GM19324 (cell line): ENCODE measurements around the gene ANKMY1.

ENCODE experiments used
- ATAC-seq: cut with Tn5 transposase; IDR thresholded peaks from one replicate; pipeline ENCODE4 v1.9.1; 2021; ENCODE audit warnings: mild to moderate bottlenecking, moderate library complexity; ENCODE audit not compliant: unreplicated experiment, low FRiP score

Gene ANKMY1

DNA sequence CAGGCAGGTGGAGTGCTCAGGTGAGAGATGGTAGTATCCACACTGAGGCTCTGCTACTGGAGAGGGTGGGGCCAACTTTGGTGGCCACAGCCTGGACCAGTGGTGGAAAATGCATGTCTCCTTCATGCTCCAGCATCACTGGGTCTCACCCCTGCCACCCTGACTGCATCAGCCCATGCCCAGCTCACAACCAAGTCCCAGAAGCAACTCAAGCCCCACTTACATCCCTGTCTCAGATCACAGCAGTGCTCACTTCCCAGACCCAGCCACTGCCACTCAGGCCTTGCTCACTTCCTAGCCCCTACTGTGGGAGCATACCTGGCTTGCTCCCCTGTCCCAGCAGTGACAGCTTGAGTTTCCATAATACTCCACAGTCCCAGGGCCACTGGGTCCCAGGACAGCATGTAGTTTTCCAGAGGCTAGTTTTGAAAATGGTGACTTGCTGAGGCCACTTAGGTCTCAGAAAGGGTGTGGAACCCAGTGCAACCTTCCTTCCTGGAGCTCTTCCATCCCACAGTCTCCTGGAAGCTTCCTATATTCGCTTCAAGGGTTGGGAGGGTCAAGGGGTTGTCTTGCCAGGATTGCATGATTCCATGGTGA is 63.5 kb downstream of the ANKMY1 start:
- no peak for ATAC-seq

DNA sequence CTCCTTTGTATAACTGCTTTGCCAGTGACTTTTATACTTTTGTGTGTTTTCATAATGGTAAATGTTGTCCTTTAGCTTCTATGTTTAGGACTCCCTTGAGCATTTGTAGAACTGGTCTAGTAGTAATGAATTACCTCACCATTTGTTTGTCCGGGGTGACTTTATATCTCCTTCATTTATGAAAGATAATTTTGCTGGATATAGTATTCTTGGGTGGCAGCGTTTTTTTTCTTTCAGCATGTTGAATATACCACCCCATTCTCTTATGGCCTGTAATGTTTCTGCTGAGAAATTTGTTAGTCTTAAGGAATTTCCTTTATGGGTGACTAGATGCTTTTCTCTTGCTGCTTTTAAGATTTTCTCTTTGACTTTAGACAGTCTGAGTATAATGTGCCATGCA is 66.3 kb downstream of the ANKMY1 start:
- ATAC-seq = no peak

DNA sequence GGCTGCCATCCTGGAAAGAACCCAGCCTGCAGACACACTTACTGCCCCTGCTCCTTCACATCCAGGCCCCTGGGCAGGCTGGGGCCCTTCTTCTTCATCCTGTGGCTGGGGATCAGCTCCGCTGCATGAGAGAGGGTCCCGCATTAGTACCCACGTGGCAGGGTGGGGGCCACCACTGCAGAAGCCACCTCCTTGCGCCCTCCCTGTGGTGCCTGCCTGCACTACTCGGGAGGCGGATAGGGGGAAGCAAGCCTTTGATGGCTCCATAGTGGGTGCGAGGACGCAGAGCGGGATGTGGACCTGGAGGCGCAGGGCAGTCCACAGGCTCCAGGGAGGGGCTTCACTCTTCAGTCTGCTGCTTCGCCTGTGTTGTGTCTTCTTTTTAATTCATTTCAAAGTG is 75.6 kb downstream of the ANKMY1 start:
- ATAC-seq = no peak

DNA sequence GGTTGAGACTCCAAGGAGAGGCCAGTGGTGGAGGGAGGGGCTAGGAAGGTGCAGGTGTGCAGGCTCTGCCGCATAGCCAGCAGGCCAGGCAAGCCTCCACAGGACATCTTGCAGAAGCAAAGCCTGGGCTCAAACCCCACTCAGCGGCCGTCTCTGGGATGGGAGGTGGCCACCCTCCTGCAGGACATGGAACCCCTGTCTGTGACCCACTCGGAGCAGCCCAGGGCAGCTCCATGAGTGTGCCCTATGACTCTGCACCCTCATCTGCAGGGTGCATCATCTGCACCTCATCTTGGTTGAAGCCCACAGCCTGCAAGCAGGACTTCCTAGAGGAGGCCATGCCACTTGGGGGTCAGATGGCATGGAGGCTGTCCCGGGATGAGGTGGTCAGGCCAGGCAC is 76.1 kb downstream of the ANKMY1 start:
- ATAC-seq = no peak

DNA sequence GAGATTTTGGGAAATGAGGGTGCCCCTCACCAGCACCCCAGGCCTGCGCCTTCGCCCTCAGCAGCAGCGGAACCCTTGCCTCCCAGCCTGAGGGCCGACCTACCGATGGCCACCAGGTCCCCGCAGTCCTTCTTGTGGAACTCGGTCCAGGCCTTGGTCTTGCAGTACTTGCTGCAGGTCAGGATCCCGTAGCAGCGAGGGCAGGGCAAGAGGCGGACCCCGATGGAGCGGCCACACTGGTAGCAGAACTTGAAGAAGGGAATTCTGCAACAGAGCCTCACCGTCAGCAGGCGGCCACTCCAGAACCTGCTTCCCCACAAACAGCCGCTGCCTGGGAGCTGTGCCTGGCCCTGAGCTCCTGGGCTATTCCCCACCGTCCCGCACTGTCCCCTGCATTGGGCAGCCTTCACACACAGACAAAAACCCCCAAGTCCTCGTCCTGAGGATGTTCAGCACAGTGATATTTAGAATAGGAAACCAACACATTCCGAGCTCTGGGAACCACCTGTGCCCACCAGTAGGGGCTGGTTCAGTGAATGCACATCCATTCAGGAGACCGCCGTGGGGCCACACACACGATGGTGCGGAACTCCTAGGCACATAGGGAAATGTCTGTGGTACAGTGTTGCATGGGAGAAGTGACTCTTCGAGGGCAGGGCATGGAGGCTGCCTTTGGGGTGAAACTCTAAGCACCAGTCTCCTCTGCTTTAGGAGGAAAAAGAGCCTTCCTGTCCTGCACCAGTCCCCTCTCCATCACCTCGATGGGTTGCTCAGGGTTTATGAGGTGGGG is 76.8 kb downstream of the ANKMY1 start:
- ATAC-seq = no peak

DNA sequence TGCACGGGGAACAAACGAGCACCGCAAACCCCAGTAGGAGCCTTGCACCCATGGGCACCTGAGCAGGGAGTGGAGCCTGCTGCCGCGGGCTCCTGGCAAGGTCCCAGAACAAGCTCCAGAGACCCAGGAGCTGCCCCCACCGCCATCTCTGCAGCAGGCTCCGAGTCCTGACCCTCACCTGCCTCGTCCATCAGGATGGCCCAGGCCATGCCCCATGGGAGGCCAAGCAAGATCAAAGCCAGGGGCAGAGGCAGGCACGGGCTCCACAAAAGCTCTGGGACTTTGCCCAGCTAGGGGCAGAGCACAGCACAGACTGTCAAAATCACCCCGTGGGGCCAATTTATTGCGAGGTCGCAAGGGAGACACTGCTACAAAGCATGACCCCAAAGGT is 78.7 kb downstream of the ANKMY1 start:
- no peak for ATAC-seq

DNA sequence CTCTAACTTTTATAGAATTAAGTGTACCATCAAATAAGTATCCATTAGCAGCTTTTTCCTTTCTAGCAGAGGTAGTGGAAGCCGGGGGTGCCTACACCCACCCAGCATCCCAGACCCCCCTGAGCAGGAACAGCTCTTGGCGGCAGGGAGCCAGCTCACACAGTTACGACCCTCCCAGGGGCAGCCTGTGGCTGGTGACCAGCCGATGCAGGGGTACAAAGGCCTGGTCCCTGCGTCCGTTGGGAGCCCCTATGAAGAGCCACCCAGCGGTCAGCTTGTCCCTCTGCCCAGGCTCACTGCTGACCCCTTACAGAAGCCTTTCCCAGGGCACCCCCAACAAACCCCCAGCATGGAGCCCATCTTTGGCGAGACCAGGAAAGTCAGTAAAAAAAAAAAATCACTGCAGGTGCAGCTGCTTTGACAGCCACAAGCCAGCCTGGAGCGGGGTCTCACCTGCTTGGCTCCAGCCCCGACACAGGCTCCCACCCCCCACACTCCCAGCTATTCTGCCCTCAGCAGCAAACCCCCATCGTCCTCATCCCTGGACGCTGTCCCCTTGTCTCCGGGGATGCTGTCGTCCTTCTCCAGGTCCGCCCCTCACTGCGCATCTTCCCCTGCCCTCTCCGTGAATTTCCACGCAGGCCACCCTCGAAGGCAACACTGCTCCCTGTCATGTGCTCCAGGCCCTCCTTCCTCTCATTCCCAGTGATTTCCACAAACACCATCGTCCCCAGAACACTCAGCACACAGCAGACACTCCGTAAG is 79.3 kb downstream of the ANKMY1 start:
- no peak for ATAC-seq

DNA sequence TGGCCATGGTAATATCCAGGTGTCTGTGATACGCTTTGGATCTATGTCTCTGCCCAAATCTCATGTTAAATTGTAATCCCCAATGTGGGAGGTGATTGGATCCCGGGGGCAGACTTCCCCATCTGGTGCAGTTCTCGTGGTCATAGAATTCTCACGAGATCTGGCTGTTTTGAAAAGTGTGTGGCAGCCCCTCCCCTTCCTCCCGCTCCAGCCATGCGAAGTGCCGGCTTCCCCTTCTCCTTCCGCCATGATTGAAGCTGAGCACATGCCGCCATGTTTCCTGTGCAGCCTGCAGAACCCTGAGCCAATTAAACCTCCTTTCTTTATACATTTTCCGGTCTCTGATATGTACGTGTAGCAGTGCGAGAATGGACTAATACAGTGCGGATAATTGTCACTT is 79.9 kb downstream of the ANKMY1 start:
- ATAC-seq = no peak

DNA sequence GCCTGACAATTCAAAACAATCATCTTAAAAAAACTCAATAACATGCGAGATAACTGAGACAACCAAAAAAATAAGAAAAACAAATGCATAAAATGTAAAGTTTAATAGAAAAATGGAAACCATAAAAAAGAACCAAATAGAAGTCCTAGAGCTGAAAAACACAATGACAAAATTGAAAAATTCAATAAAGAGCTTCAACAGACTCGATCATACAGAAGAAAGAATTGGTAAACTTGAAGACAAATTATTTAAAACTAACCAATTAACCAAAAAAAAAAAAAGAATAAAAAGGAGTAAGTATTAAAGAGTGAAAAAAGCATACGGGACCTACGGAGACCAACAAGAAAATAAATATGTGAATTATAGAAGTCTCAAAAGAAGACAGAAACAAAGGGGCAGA is 84.6 kb downstream of the ANKMY1 start:
- no peak for ATAC-seq

DNA sequence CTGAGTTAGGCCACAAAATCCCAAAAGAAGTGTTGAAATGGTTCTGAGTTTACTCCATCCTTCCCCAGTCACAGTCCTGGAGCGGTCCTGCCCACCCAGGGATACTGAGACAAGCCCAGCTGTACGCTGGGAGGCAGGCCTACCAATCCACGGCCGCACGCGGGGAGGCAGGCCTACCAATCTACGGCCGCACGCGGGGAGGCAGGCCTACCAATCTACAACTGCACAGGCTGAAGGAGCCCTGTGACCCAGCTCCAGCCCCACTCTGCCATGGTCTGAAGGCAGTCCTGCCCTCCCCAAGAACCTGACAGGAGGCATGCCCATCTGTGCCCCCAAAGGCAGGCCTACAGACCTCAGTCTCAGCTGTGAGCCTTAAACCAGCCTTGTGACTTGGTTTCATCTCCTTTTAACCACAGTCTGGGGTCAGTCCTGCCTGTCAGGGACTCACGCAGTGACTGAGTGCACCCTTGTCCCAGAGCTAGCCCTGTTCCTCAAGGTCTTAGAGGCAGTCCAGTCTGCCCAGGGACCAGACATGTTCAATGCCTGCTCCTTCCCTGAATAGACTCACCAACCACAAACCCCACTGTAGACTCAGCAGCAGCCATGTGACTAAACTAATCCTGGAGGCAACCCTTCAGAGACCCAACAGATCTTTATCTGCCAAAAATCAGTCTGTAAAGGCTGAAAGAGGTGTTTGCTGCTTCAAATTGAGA is 85.6 kb downstream of the ANKMY1 start:
- ATAC-seq = no peak

DNA sequence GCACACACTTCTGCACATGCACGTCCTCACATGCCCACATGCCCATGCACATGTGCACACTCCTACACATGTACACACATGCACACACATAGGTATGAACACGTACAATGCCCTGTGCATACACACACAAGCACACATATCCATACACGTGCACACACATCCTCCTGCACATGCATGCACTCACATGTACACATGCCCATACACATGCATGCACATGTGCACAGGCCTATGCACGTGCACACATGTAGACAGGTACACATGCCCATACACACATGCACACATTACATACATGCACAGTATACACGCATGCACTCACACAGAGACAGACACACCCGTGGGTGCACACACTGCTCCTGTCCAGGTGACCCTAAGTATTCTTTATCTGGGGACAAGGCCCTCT is 88.0 kb downstream of the ANKMY1 start:
- ATAC-seq = no peak

DNA sequence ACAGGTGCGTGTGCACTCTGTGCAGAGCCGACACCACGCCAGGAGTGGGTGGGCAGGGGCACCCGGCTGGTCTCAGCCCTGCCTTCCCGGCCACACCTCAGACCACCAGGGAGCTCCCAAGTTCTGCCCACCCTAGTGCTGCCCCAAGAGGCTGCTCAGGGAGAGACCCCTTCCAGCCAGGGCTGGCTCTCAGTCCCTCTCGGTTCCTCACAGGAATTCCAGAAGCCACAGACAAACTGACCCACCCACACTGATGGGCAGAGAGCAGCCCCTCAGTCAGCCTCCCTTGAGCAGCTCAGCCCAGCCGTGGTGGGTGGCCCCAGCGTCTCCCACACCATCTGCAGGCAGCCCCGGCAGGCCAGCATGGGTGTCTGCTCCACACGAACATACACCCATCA is 88.5 kb downstream of the ANKMY1 start:
- ATAC-seq = no peak

DNA sequence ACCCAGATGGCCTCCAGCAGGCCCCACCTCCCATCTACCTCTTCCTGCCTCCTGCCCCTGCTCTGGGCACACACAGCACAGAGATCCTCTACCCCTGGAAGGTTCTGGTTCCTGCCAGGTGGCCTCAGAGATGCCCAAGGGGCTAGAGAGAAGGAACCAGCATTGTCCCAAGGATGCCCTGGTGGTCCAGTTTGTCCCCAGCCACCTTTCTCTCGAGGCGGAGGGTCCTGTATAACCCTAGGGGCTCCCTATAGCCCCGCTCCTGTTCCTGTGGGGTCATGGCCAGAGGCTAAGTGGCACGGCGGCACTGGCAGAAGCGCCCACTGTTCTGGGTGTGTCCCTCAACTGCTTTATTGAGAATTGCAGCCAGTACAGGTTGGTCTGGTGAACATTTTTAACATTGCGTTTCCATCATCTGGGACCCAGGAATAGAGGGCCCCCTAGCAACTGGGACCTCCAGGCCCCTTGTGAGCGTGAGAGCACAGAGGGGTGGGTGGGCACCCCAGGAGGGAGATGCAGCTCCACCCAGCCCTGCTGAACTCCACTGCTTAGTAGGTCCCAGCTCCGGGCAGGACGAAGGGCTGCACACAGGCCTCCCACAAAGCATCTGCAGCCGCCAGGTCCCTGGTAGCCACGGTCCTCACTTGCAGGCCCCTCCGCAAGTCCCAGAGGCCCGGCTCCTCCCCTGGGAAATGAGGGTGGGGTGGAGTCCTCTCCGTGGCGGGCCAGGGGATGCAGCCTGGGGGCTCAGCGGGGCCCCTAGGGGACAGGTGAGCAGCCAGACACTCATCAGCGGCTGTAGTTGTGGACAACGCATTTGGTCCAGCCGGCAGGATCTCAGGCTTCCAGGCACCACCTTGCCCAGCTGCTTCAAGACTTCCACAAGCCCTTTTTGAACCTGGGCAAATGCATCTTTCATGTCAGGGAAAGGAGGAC is 89.2 kb downstream of the ANKMY1 start:
- ATAC-seq = no peak

DNA sequence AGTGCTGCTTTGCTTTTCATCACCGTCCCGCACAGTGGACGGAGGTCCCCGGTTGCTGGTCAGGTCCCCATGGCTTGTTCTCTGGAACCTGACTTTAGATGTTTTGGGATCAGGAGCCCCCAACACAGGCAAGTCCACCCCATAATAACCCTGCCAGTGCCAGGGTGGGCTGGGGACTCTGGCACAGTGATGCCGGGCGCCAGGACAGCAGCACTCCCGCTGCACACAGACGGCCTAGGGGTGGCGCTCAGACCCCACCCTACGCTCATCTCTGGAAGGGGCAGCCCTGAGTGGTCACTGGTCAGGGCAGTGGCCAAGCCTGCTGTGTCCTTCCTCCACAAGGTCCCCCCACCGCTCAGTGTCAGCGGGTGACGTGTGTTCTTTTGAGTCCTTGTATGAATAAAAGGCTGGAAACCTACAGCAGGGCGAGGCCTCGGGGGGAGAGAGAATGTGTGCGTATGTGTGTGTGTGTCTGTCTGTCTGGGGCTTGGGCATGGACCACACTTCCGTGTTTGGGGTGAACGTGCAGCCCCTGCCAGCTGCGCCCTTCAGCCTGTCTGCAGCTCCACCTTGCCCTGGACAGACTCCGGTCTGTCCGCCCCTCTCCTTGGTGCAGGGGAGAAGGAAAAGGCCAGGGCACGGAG is 90.0 kb downstream of the ANKMY1 start:
- no peak for ATAC-seq

DNA sequence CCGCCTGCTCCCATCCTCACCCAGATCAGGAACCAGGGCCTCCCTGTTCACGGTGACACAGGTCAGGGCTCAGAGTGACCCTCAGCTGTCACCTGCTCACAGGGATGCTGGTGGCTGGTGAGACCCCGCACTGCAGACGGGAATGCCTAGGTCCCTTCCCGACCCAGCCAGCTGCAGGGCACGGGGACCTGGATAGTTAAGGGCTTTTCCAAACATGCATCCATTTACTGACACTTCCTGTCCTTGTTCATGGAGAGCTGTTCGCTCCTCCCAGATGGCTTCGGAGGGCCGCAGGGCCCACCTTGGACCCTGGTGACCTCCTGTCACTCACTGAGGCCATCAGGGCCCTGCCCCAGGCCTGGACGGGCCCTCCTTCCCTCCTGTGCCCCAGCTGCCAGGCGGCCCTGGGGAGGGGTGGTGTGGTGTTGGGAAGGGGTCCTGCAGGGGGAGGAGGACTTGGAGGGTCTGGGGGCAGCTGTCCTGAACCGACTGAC is 90.6 kb downstream of the ANKMY1 start:
- no peak for ATAC-seq

DNA sequence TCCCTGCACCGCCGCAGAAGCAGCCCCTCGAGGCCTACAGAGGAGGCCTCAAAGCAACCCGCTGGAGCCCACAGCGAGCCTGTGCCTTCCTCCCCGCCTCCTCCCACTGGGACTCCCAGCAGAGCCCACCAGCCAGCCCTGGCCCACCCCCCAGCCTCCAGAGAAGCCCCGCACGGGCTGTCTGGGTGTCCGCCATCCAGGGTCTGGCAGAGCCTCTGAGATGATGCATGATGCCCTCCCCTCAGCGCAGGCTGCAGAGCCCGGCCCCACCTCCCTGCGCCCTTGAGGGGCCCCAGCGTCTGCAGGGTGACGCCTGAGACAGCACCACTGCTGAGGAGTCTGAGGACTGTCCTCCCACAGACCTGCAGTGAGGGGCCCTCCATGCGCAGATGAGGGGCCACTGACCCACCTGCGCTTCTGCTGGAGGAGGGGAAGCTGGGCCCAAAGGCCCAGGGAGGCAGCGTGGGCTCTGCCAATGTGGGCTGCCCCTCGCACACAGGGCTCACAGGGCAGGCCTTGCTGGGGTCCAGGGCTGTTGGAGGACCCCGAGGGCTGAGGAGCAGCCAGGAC is 91.1 kb downstream of the ANKMY1 start:
- no peak for ATAC-seq

DNA sequence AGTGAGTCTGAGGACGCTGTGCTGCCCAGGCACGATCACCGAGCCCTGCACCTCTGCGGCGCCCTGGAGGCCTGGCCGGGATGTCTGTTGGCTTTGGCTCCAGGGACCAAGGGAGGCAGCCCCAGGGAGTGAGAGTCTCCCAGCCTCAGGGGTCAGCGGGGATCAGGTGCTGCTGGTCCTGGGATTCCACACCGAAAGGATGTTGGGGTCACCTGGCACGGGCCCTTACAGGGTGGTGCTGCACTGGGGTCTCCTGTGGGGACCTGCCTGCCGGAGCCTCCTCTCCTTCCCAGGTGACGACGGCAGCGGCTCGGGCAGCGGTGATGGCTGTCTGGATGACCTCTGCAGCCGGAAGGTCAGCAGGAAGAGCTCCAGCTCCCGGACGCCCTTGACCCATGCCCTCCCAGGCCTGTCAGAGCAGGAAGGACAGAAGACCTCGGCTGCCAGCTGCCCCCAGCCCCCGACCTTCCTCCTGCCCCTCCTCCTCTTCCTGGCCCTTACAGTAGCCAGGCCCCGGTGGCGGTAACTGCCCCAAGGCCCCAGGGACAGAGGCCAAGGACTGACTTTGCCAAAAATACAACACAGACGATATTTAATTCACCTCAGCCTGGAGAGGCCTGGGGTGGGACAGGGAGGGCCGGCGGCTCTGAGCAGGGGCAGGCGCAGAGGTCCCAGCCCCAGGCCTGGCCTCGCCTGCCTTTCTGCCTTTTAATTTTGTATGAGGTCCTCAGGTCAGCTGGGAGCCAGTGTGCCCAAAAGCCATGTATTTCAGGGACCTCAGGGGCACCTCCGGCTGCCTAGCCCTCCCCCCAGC is 91.8 kb downstream of the ANKMY1 start:
- no peak for ATAC-seq

DNA sequence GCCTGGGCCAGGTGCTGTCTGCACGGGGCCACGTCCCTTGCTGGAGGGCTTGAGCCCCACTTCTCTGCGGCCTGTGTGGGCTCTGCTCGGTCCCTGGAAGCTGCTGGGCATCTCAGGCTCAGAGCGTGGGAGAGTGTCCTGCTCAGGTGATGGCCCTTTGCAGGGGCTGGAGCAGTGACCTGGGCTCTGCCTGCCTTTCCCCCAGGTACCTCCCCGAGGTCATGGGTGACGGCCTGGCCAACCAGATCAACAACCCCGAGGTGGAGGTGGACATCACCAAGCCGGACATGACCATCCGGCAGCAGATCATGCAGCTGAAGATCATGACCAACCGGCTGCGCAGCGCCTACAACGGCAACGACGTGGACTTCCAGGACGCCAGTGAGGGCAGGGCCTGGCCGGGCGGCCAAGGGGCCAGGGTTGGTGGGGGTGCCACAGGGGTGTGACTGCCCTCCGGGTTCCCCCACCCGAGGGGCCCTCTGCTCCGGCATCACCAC is 92.5 kb downstream of the ANKMY1 start:
- no peak for ATAC-seq
